Inferior parietal cortex (tissue), 1 donor: ENCODE measurements around the gene TRABD2A.
"Not testable (repeated sequence)": the region's sequence is repeated elsewhere in the genome, so short reads cannot be mapped to it uniquely, and the experiment has no call there.

ENCODE experiments used
- DNase-seq: peaks from one replicate; pipeline ENCODE4 v3.0.0-alpha.2; 2016; ENCODE audit errors: extremely low spot score

TRABD2A gene

DNA sequence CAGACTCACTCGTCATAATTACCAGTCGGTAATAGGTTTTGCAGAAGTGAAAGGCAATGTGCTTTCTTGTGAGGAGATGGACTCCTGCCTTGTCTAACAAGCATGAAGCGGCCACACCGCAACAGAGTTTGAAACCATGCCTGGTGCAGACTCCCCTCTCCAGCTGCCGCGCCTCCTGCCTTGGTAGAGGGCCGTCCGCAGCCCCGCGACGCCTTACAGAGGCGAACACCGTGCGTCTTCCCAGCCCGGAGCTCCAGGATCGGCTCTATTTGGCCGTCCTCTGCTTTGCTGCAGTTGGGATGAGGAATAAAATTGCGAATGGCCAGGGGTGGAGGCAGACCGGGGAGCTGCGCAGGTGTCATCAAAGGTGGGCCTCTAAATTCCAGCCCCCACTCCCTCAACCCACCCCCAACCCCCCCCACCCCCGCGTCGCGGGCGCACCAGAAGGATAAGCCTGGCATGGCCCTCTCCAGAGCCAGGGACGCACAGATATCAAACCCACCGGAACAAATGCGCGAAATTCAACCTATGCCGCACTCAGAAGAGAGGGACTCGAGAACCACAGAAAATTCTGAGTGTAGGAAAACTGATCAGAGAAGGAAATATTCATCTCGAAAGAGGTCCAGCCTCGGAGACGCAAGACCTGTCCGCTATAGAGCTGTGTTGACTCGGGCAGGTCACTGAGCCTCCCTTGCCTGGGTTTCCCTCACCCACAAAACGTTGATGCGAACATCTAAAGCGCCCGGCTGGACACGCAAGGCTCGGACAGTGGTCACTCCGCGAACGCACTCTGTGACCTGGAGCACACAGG lies 1.1 kb downstream of the TRABD2A start:
- DNase-seq, result no peak

DNA sequence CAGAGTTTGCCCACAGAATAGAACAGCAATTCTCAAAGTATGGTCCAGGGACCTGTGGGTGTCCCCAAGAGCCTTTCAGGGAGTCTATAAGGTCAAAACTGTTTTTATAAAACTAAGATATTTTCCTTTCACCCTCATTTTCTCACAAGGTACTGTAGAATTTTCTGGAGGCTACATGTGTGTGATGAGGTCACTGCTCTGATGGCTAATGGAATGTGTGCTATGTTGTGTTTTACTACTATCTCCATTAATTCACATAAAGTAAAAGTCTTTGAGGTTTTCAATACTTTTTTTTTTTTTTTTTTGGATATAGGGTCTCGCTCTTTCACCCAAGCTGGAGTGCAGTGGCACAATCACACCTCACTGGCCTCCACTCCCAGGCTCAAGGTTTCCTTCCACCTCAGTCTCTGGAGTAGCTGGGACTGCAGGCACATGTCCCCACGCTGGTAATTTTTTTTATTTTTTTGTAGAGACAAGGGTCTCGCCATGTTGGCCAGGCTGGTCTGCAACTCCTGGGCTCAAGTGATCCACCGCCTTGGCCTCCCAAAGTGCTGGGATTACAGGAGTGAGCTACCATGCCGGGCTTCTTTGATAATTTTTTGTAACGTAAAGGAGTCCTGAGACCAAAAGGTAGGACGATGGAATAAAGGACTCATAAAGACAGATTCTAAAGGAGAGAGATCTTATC lies 1.8 kb downstream of the TRABD2A start:
- DNase-seq, result no peak

DNA sequence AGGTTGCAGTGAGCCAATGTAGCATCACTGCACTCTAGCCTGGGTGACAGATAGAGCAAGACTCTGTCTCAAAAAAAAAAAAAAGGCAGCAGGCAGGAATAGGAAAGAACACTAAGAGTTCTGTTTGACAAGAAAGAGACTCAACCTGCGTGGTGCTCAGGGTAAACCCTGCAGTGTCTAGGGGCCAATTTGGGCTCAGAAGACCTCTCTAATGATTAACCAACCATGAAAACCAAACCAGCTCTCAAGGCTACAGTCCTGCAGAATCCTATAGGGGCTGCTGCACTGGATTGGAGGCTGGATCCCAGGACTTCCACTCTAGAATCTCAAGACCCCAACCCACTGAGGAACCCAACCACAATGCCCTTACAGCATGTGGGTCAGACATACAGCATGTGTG lies 2.4 kb downstream of the TRABD2A start:
- no peak for DNase-seq

DNA sequence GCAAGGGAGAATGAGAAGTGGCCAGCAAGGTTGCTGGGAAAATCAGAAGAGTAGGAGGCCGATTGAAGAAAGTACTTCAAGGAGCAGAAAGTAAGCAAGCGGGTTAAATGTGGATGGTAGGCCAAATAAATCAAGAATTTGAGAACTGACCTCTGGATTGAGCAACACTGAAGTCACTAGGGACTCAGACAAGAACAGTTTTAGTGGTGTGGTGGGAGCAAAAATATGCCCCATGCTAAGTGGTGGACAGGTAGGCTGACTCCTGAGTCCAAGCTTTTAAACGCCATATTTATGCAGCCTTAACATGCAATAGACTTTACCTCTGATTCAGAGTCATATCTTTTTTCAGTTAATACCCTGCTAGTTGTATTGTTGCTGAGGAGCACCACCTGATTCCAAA lies 4.5 kb downstream of the TRABD2A start:
- no peak for DNase-seq

DNA sequence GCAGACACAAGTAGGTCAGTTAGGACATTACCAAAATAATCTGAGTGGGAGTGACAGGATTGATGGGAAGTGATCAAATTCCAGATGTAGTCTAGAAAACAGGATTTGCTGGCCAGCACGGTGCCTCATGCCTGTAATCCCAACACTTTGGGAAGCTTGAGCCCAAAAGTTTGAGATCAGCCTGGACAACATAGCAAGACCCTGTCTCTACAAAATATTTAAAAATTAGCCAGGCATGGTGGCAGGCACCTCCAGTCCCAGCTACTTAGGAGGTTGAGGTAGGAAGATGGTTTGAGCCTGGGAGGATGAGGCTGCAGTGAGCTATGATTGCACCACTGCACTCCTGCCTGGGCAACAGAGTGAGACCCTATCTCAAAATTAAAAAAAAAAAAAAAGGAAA lies 5.3 kb downstream of the TRABD2A start:
- not testable (repeated sequence) for DNase-seq

DNA sequence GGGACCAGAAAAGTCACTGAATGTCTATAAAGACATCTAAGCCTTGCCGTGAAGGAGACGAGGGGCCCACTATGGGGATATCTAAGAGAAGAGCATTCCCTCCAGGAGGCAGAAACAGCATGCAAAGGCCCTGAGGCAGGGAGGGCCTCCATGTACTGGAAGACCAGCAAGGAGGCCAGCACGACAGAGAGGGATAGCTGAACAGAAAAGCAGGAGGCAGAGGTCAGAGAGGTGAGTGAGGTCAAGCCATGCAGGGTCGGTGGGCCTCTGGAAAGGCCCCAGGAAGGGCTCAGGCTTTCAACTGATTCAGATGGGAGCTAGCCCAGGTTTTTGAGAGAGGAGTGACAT lies 5.7 kb downstream of the TRABD2A start:
- DNase-seq, result no peak

DNA sequence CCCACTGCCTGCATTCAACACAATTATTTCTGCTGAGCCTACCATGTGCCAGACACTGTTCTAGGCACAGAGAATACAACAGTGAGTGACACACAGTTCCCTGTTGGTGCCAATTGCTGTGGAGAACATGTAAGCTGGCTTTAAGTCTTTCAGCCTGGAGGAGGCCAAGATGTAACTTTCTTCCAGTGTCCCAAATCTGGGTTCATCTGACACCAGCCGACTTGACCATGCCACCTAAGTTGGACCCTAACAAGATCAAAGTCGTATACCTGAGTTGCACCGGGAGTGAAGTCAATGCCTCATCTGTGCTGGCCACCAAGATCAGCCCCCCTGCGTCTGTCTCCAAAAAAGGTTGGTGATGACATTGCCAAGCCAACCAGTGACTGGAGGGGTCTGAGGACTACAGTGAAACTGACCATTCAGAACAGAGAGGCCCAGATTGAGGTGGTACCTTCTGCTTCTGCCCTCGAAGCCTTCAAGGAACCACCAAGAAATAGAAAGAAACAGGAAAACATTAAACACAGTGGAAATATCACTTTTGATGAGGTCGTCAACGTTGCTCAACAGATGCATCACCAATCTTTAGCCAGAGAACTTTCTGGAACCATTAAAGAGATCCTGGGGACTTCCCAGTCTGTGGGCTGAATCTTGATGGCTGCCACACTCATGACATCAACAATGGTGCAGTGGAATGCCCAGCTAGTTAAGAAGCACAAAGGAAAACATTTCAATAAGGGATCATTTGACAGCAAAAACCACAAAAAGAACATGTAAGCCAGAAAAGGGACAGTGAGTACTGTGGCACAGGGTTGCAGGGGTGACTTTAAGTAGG lies 6.3 kb downstream of the TRABD2A start:
- no peak for DNase-seq

DNA sequence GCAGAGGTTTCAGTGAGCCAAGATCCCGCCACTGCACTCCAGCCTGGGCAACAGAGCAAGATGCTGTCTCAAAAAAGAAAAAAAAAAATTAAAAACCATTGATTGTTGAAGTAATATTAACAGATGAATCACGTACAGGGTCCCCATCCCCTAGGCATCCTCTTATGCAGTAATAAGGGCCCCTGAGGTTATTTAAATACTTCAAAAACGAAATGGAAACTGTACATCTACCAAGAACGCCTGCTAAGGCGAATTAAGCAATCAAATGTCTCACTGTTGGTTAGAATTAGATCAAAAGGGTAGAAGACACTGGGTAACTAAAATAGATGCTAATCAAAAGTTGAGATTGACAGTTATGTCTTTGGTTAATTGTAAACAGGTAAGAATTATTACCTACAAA lies 7.5 kb downstream of the TRABD2A start:
- no peak for DNase-seq

DNA sequence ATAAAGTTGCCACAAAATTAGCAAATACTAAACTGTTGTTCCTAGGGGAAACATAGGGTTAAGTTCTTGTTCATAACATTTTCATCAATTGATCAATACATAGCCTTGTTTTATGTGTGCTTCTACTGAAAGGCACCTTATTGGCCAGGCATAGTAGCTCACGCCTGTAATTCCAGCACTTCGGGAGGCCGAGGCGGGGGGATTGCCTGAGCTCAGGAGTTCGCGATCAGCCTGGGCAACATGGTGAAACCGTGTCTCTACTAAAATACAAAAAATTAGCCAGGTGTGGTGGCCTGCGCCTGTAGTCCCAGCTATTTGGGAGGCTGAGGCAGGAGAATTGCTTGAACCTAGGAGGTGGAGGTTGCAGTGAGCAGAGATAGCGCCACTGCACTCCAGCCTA lies 8.2 kb downstream of the TRABD2A start:
- not testable (repeated sequence) for DNase-seq

DNA sequence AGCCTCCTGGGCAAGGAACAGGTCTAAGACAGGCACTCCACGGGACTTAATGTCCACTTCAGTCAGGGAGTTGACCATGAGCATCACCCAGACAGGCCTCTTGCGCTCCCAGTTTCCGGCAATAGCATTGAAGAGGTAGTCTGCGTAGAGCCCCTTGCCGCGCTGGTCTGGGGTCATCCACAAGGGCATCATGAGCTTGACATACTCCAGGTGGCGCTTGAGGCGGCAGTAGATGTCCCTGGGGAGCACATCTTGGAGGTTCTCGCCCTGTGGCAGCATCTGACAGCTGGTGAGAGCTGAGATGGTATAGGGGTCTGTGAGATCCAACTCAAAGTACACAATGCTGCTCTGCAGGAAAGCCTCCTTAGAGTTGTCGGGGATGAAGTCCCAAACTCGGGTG lies 10.6 kb downstream of the TRABD2A start:
- DNase-seq, result no peak

DNA sequence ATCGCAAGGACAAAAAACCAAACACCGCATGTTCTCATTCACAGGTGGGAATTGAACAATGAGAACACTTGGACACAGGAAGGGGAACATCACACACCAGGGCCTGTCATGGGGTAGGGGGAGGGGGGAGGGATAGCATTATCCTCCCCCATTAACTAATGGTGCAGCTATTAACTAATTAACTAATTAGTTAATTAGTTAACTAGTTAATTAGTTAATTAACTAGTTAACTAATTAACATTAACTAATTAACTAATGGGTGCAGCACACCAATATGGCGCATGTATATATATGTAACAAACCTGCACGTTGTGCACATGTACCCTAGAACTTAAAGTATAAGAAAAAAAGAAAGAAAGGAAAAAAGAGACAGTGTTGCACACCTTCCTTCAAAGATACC lies 12.6 kb downstream of the TRABD2A start:
- not testable (repeated sequence) for DNase-seq

DNA sequence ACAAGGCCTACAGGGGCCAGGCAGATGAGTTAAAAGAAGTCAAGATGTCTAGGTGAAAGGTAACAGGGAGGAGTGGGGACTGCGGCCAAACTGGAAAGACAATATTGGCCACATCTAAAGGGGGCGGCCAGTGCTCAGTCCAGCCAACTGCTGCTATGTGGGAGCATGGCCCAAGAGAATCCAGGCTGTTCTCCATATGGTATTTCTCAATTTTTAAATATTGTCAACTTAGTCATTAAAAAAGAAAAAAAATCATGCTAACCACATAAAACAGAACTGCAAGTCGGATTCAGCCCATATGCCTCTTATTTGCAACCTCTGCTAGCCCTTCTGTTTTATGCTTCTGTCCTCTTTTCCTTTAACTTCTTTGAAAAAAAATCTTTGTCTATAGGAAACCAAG lies 14.8 kb downstream of the TRABD2A start:
- DNase-seq, result no peak

DNA sequence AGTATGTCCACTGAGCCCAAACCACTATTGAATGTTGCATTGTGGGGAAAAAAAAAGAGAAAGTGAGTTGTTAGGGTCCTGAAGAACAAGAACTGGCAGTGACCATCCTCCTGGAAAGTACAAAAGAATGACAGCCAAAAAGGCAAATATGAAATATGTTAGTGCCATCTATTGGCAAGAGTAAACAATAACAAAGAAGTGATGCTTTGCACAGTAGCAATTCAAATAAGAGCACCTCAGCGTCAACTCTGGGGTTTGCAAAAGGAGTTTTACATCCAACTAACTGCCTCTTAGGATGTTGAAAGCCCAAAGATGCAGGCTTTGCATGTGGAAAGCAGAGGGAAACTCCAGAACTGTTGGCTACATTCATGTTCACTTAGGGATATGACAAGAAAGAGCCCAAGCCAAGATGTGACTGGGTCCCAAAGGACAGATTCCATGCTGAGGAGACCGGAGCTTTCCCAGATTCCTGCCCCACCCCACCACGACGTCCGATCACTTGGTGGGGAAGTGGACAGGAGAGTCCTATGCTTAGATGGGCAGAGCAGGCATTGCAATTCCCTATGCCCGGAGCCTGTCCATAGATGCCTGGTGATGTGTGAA lies 15.6 kb downstream of the TRABD2A start:
- DNase-seq, result peak; percentile 55

DNA sequence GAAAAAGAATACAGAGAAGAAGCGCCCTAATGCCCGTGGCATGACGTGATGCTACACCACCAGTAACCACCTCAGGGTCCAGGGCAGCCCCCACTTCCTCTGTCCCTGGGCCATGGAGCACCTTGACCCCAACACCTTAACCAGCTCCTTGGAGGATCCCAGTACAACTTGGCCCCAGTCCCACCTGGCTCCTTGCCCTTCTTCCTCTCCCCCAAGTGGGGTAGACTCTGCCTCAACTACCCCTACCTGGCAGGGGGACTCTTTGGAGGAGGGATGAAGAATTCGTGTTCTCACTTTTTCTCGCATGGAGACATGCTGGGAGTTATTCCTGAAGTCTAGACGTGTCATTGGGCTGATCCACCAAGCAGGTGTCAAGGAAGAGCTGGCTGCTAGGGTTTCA lies 18.9 kb downstream of the TRABD2A start:
- DNase-seq, result no peak

DNA sequence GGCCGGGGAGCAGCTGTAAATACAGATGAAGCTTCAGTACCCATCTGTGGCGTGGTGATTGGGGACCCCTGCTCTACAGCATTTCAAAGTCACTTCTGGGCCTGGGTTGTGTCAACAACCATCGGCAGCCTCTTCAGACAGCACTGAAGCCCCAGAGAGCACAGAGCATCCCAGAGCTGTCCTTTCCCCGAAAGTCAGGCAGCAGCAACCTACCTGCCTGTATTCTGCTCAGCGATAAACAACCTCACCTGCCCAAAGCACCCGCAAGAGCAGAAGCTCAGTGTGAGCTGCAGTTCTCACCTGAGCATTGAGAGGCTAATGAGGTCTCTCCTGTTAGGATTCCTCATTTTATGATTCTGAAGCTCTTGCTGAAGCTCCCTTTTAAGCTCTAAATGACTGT lies 19.3 kb downstream of the TRABD2A start:
- DNase-seq, result no peak

DNA sequence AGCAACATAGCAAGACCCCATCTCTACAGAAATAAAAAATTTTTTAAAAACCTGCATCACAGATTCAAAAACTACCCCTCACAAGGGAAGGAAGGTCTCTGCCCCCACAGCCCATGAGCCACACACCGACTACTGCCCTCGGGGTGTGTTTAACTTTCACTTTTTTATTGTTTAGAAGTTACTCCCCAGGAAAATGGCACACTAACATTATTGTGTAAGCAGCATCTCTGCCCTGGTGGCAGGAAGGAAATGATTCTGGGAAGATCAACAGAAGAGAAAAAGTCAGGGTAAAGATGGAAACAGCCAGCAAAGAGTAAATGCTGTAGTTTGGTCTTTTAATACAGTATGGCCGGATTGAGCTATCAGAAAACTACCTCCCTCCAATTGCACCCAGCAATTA lies 21.9 kb downstream of the TRABD2A start:
- DNase-seq, result no peak

DNA sequence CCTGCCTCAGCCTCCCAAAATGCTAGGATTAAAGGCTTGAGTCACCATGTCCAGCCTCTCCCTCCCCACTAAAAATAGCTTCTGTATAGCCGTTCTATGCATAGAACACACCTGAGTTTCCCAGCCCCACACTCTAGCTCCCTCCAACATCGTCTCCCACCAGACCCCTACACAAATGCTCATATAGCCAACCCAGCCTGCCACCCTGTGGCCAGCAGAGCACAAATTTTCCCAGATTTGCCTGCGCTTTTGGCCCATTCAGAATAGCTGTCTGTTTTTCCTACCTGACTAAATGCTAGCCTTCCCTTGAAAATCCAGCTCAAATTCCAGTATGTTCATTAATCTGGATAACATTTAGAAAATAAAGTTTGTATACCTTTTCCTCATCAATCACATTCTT lies 22.8 kb downstream of the TRABD2A start:
- no peak for DNase-seq

DNA sequence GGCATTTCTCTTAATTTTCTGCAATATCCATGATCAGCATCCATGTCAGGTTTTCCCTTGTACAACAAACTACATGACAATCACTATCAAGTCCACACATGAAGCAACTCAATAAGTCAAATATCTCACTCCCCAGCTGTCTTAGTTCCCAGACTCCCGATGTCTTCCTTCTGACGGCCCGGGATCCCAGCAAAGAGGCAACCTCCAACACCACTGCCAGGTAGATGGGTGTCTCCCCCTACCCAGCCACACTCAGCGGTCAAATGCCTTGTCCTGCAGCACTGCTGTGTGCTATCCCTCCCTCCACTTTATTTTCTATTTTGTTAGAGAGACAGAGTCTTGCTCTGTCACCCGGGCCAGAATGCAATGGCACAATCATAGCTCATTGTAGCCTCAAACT lies 23.3 kb downstream of the TRABD2A start:
- no peak for DNase-seq

DNA sequence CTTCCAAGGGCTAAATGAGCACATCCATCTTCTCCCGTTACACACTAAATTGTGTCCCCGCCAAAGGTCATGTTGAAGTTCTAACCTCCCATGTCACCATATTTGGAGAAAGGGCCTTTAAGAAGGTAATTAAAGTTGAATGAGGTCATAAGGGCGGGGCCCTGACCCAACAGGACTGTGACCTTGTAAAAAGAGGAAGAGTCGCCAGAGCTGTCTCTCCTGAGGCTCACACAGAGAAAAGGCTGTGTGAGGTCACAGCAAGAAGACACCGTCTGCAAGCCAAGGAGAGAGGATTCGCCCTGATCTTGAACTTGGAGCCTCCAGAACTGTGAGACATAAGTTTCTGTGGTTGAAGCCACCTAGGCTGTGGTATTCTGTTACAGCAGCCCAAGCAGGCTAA lies 24.1 kb downstream of the TRABD2A start:
- DNase-seq, result no peak

DNA sequence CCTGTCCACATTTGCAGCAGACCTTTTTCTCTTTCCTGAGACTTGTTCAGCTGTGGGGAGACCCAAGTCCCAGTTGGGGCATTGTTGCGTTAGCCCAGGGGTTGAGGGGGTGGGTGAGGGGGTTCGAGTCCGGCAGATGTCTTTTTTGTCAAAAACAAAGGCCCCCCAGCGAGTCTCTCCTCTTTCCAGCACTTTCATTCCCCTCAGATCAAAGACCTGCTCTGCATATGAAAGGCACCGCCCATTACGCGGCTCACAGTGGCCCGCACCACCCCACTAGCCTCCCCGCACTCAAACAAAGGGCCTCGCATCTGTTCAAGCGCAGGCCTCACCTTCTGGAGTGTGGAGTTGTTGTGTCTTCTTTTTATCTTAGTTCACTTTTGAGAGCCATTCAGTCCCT lies 25.2 kb downstream of the TRABD2A start:
- no peak for DNase-seq

DNA sequence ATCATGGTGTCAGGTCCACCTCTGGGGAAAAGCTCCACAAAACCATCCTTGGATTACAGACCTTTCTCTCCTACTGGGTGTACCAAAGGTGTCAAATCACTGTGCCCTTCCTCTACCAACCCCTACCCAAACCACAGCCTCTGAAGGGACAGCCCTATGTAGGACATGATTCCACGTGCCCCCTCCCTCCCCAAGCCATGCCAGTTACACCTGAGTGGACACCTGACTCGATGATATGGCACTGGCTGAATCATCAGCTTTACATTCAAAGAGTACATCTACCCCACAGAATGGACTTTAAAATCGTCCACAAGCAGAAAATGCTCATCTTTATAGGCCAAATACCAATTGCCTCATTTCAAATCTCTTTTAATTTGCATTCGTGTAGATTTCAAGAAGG lies 26.0 kb downstream of the TRABD2A start:
- DNase-seq, result no peak

DNA sequence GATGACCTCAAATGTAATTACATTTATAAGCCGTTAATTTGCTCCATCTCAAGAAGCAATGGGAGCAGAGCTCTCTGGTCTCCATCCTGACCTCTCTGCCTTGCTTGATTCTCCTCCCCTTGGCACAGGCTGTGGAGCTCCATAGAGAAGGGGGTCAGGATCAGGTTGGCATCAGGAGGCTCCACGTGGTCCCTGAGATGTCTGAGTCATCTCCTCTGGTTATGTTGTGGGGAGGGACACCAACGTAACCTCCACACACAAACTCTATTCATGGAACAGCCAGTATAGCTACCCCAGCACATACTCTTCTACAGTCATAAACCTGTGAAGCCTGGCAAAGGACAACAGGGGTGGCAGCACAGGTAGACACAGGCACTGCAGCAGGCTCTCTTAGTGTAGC lies 29.0 kb downstream of the TRABD2A start:
- DNase-seq, result no peak
